Lung microvascular endothelial cell (primary cell): ENCODE data around the gene LFNG. TPM values are rescaled to one million over a fixed set of nuclear protein-coding genes. Genes with fewer than 3 reads are reported as not detected.
"Not testable (repeated sequence)": the region's sequence is repeated elsewhere in the genome, so short reads cannot be mapped to it uniquely, and the experiment has no call there.

Source experiments
- DNase-seq, 2 donors: peaks; one replicate each; pipeline versions ENCODE4 v3.0.0 to v3.0.0-alpha.2; 2010; ENCODE audit warnings: low read depth in 2 of 2
- total RNA-seq: library from RNA; depleted of rRNA; stranded (reverse); fragments of >200 nt; gene quantifications from 2 replicates; pipeline ENCODE4 v1.2.1, GENCODE V29; 2014

The LFNG gene
- total RNA-seq, 1 donor from 2014 or later, result 16.9 TPM

DNA sequence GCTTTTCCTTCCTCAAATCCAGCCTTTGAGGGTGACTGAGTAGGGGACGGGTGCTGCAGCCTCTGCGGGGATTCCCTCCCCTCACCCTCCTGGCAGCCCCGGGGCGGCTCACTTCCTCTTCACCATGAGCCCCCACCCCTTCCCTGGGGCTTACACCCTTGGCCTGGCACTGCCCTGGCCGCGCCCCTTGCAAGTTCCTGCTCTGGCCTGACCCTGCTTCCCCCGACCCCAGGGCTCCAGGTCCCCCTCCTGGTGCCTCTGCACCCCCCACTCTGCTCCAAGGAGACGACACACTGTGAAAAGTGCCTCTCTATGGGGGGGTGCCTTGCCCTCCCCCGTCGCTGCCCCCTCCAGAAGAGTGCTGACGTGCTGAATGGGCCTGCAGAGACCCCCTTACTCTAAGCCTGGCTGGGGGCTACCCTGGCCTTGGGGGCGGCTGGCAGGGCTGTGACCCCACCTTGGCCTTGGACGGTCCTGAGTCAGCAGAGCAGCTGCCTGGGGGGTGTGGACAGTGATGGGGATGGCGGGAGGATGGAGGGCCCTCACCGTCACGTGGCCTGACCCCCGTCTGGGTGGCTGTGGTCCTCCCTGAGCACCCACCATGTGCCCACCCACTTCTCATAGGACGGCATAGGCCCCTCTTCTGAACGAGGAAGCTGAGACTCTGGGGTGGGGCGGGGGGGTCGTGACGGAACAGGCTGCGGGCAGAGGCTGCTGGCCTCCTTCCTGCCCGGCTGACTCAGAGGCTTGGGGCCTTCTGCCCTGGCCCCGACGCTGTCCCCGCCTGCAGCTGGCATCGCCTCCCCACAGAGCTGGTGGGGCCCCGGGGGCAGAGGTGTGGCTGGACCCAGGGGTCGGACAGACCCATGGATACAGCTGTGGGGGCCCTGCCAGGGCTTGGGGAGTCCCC is 9.8 kb downstream of the LFNG start:
- peak in 1 of 2 donors; percentile 64 for DNase-seq

- no peak for DNase-seq
Observed at GRCh38 chr7:2530071-2530987, 10.8 kb downstream of the LFNG start.

DNA sequence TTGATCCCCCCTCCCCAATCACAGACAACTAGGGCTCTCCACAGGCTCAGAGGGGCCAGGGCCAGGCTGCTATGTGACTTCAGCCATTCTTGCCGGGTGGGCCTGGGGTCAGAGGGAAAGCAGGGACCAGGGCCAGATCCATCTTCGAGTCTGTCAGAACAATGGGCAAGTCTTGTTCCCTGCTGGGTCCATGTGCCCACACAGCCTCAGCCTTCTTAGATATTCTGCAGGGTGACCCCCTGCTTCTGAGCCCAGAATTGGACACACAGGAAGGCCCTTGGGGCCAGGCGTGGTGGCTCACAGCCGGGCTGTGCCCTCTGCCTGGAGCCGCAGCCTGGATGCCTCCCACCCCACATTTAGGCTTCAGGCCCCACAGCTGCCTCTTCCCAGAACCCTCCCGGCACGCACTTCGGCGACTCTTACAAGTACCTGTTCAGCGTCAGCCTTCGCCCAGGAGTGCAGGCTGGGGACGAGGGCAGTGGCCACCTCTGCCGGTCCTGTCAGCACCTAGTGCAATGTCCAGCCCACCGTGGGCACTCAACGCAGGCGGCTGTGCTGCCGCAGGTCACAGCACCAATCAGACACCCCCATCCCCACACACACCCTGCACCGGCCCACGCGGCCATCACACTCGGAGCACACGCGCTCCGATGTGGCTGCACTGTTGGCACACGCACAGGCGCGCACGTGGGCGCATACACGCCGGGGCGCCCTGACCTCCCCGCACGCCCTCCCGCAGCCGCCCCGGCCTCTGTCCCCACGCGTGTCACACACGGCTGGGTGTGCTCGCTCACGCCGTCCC is 11.6 kb downstream of the LFNG start:
- not testable (repeated sequence) for DNase-seq

DNA sequence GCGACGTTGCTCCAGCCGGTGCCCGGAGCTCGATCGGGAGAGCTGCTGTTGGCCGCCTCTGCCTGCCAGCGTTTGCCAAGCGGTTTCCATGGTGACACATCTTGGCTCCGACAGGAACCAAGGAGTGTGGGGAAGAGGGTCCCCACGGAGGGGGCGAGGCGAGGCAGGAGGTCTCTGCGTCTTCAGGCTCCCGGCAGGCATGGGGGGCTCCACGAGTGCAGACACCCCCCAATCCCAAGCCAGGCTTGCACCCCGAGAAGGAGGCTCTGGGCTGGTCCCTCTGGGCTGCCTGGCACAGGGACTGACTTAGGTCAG is 12.2 kb downstream of the LFNG start:
- not testable (repeated sequence) for DNase-seq

DNA sequence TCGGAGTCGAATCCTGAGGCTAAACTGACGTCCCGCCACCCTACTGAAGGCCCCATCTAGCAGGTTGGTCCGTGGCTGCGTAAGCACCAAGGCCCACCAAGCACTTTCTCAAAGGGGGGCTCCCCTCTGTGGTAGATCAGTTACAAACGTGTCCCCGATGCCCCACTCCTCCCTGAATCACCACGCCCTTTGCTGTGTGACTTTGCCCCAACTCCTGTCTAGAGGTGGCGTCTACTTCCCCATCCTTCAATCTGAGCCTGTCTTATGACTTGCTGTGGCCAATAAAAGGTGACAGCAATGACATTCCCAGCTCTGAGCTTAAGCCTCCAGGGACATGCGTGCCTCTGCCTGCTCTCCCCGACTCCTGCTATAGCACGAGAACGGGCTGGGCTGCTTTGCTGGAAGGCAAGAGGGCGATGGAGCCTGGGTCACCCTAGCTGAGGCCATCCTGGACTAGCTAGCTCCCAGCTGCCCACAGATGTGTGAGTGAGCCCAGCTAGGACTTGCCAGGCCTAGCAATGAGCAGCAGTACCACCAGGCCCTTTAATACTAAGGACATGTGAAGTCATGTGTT is 12.7 kb downstream of the LFNG start:
- DNase-seq, result not testable (repeated sequence)

DNA sequence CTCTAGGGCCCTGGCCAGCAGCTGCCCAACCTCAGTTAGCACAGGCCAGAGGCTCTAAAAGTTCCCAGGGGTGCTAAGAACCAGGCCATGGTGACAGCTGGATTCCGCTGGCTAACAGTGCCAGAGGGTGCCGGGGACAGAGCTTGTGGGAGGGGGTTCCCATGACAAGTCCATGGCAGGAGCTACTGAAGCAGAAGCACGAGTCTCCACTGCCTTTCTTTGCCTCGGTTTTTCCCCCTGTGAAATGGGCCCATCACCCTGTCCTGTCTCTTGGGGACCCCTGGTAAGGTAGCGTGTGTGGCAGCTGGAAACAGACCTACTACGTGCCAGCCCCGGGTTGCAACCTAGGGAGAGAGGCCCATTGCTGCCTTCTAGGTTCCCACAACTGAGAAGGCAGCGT is 13.2 kb downstream of the LFNG start:
- not testable (repeated sequence) for DNase-seq

DNA sequence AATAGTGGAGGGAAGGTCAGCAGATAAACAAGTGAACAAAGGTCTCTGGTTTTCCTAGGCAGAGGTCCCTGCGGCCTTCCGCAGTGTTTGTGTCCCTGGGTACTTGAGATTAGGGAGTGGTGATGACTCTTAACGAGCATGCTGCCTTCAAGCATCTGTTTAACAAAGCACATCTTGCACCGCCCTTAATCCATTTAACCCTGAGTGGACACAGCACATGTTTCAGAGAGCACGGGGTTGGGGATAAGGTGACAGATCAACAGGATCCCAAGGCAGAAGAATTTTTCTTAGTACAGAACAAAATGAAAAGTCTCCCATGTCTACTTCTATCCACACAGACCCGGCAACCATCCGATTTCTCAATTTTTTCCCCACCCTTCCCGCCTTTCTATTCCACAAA is 14.0 kb downstream of the LFNG start:
- DNase-seq, result not testable (repeated sequence)

DNA sequence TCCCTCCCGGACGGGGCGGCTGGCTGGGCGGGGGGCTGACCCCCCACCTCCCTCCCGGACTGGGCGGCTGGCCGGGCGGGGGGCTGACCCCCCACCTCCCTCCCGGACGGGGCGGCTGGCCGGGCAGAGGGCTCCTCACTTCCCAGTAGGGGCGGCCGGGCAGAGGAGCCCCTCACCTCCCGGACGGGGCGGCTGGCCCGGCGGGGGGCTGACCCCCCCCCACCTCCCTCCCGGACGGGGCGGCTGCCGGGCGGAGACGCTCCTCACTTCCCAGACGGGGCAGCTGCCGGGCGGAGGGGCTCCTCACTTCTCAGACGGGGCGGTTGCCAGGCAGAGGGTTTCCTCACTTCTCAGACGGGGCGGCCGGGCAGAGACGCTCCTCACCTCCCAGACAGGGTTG is 14.6 kb downstream of the LFNG start:
- DNase-seq, result not testable (repeated sequence)

DNA sequence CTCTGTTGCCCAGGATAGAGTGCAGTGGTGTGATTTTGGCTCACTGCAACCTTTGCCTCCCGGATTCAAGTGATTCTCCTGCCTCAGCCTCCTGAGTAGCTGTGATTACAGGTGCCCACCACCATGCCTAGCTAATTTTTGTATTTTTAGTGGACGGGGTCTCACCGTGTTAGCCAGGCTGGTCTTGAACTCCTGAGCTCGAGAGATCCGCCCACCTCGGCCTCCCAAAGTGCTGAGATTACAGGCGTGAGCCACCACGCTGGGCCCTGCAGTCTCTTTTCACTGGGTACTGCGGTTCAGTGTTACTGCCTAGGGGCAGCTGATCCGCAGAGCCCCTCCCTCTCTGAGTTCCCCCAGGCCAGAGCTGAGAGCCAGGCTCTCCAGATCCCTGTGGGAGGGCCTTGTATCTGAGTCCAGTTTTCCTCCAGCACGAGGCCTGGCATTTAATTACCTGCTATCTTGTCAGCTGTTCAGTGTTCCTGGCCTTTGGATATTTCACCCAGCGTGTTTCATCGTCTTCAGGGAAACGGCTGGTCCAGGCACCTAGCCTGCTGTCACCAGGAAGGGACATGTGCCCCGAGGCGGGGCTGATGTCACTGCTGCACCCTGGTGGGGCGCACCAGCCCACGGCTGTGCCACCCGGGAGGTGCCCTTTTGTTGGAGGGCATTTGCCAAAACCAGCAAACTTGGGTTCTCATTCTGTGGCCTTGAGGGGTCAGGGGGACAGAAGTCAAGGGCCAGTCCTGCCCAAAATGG is 16.5 kb downstream of the LFNG start:
- DNase-seq, result not testable (repeated sequence)

DNA sequence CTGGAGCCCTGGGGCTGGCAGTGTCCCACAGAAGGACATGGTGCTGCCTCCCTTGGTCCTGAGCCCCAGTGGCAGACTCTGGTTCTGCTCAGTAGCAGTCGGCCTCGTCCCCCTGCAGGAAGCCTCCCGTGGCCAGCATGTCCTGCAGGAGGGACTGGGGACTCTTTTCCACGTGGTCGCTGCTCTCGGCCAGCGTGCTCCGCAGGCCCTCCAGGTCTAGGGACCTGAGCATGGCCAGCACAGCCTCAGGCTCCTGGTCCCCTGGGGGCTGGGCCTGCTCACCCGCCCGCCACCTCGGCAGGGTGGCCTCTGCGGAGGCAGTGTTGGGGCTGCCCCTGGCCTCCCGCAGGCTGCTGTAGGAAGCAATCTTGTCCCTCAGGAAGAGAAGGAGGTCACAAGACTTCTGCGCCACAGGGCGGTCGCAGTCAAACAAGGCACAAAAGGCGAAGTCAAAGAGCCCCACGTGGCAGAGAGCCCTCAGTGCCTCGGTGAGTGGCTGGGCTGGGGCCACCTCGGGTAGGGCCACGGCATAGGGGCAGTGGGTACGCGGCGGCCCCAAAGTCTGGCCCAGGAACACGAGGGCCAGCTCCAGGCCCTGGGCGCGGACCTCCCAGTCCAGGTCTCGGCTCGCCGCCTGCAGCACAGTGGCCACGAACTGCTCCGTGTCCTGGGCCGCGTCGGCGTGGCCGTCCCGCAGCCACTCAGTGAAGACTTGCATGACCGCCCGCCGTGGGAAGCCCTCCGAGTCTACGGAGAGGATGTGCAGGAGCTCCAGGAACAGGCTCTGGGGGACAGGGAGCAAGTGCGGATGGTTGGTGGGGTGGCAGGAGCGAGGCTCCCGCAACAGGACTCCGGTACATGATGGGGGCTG is 18.6 kb downstream of the LFNG start:
- DNase-seq, result no peak

DNA sequence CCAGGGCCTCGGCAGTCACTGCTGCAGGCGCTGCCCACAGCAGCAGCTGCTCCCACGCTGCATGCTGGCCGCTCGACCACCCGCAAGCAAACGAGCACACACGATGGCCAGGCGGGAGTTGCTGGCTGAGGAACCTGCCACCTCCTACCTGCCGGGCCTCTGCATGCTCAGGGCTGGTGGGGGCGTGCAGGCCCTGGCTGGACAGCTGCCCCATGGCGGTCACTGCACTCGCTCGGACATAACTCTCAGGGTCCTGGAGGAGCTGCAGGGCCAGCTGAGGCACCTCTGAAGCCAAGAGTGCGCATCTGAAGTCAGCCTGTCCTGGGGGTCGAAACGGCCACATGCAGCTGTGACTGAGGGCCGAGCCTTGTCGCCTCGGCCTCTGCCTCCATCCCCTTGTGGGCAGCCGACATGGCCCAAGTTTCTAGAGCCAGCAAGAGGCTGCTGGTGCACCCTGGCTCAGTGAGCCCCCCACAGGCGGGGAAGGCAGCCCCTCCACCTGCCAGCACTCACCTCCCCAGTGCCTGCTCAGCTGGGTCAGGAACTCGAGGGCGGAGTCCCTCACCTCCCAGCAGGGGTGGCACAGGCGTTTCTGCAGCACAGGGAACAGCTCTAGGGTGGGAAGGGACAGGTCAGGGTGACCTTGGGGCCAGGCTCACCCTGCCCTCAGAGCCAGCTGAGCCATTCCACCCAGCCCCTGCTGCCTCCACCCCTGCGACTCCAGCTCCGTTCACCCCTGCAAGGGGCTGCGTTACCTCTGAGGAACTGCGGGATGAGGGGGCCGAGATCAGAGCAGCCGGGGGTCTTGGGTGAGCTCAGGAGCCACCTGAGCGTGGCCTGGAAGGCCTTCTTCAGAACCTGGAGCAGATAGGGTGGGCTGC is 19.7 kb downstream of the LFNG start:
- no peak for DNase-seq

DNA sequence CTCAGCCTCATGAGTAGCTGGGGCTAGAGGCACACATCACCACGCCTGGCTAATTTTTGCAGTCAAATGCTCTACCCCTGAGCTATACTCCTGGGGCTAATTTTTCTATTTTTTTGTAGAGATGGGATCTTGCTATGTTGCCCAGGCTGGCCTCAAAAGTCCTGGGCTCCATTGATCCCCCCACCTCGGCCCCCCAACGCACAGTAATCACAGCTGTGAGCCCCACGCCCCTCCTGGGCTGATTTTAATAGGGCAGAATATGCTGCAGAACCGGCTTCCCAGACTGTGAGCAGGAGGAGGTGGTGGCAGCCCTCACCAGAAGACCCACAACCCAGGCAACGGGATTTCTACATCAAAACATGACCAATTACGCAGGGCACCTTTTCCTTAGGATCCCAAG is 20.6 kb downstream of the LFNG start:
- DNase-seq, result no peak

DNA sequence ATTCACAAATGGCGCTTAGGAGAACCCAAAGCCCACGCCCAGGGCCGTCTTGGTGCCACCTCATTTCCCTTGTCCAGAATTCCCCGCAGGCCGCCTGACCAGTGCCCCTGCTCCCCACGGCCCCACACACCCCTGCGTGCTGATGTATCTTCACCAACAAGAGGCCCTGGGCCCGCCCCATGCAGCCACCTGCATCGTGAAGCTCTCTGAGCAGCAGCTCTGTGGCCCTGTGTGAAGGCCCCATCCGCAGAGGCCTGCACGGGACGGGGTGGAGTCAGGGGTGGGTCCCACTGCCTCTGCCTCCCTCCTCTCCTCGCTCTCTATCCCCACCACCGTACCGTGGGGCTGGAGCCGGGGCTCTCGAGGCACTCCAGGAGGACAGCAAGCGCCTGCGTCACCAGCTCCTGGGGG is 21.1 kb downstream of the LFNG start:
- no peak for DNase-seq

DNA sequence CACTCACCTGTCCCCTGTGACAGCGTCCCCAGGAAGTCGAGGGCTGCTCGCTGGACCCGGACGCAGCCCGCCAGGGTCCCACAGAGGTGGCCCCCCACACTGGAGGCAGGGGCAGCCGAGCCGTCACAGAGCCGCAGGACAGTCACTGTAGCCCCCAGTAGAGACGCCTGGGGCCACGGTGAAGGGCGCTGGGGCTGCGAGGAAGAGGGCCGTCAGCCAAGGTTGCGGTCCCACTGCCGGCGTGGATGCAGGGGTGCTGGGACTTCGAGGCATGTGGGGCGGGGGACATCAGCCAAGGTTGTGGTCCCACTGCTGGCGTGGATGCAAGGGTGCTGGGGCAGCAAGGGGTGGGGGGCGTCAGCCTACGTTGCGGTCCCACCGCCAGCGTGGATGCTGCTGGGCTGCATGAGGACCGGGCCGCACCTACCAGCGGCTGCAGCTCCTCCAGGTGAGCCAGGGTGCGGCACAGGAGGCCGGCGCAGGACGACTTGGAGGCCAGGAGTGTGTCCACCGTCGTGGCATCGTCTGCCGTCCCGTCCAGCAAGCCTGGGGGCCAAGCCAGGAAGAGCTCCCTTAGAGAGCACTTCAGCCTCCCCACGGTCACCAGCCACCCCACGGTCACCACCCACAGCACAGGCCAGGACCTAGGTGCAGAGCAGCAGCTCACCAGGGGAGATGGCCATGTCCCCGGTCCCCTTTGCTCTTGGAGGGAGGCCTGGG is 21.9 kb downstream of the LFNG start:
- no peak for DNase-seq

DNA sequence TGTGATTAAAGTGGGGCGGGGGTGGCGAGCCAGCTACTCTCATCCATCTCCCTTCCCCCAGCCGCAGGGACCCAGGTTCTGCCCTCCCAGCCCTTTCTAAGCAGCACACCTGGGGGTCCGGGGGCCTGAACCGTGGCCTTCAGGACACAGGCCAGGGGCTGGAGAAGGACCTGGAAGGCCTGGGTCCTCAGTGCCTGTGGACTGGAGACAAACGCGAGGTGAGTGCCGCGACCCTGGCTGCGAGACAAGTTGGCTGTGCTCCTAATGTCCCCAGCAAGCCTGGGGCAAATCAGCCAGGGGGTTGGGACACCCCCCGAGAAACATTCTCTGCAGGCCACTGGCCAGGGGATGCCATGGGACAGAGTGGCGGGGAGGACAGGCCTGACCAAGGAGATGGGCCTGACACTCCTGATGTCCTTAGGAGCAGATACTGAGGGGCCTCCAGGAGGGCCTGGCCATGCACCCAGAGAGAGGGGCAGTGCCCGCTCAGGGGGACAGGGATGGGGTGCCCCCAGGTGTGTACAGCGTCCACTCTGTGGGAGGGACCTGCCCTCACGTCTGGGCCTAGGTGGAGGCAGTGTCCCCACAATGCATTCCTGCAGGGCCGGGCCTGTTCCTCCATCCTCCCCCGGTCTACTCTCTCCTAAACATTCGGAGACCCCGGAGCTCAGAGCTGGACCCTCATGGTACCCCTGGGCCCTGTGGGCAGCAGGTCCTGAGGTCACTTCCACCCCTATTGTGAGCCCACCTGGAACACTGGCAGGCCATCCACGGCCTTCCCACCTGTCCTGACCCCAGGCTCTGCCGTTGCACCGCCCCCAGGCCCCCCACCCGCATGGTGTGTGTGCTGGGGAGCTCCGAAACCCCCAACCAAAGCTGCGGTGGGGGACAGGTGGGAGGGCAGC is 22.7 kb downstream of the LFNG start:
- no peak for DNase-seq

GRCh38 chr7:2542916-2543871 is 23.6 kb downstream of the LFNG start:
- DNase-seq, result no peak
